Measurements from ENCODE around the gene XPA. TPM values are rescaled to one million over a fixed set of nuclear protein-coding genes. Genes with fewer than 3 reads are reported as not detected.

The XPA gene
- total and polyA plus RNA-seq, 2 of the 13 experiments (the other 11 are each of a cell fraction or from before 2014, with no cell fraction given) = 2.3 to 15.2 TPM

- TF ChIP-seq HMGXB3 (CRISPR knock-in tag; IDR thresholded peaks at IDR 0.05; ENCODE audit: borderline replicate concordance) (no peak; the same call in 1 of the 2 replicates), PBX3 (CRISPR knock-in tag; IDR thresholded peaks at IDR 0.05; ENCODE audit: borderline replicate concordance) (0 out of 2 replicates have a peak, but pooled peaks have one; percentile 23), MIER3 (CRISPR knock-in tag; IDR thresholded peaks at IDR 0.05; ENCODE audit: borderline replicate concordance) (no peak), EZH2 (conservative IDR thresholded peaks at IDR 0.05; ENCODE audit: low read depth, low read length) (no peak), NR1H2 (CRISPR knock-in tag; IDR thresholded peaks at IDR 0.05; ENCODE audit: borderline replicate concordance, low read depth) (no peak), ARID2 (CRISPR knock-in tag; IDR thresholded peaks at IDR 0.05; ENCODE audit: borderline replicate concordance) (no peak), TBX2 (CRISPR knock-in tag; IDR thresholded peaks at IDR 0.05; ENCODE audit: borderline replicate concordance) (no peak; the same call in none of the 2 replicates), GFI1 (CRISPR knock-in tag; IDR thresholded peaks at IDR 0.05; ENCODE audit: borderline replicate concordance) (peak; percentile 70; the same call in 1 of the 2 replicates), RCOR2 (CRISPR knock-in tag; IDR thresholded peaks at IDR 0.05) (no peak), NR2C2 (CRISPR knock-in tag; IDR thresholded peaks at IDR 0.05; ENCODE audit: borderline replicate concordance) (no peak), ZNF33B (CRISPR knock-in tag; IDR thresholded peaks at IDR 0.05) (0 out of 2 replicates have a peak, but pooled peaks have one; percentile 61), CSRNP2 (CRISPR knock-in tag; conservative IDR thresholded peaks at IDR 0.05; ENCODE audit: low read depth) (no peak), RFX3 (CRISPR knock-in tag; IDR thresholded peaks at IDR 0.05) (no peak), ZMAT5 (CRISPR knock-in tag; IDR thresholded peaks at IDR 0.05; ENCODE audit: borderline replicate concordance, low read depth) (no peak), ZNF597 (CRISPR knock-in tag; IDR thresholded peaks at IDR 0.05) (no peak), ZNF740 (CRISPR knock-in tag; IDR thresholded peaks at IDR 0.05) (no peak), ZNF251 (CRISPR knock-in tag; IDR thresholded peaks at IDR 0.05) (0 out of 2 replicates have a peak, but pooled peaks have one; percentile 69), KLF9 (CRISPR knock-in tag; IDR thresholded peaks at IDR 0.05; ENCODE audit: low read depth) (0 out of 2 replicates have a peak, but pooled peaks have one; percentile 14), ARHGAP35 (CRISPR knock-in tag; IDR thresholded peaks at IDR 0.05; ENCODE audit: borderline replicate concordance) (peak; percentile 47; the same call in 1 of the 2 replicates)
Observed at GRCh38 chr9:97696803-97697601, at the start of gene XPA (continued).

All from HepG2 (cell line).